Measurements from ENCODE around the gene TCF20.
A peak's percentile ranks its signal among the peaks of the same experiment; 100 is the strongest.

The TCF20 gene

GRCh38 chr22:42282252-42282942 is 11.9 kb upstream of the TCF20 start:
- Histone ChIP-seq H3K27me3 (ENCODE audit: control insufficient read depth, insufficient read depth, low read length, poor library complexity, severe bottlenecking) (peaks cover 67% of the 10 kb centered on the region), H3K9me3 (ENCODE audit: control insufficient read depth, low read length) (no peaks in the 10 kb centered on the region), H3K4me3 (ENCODE audit: insufficient read depth, low read depth, low read length) (peak overlapping the region; percentile 29), H3K27ac (ENCODE audit: insufficient read depth, low read depth, low read length, poor library complexity, severe bottlenecking) (peak overlapping the region; percentile 83), H3K36me3 (ENCODE audit: control insufficient read depth, insufficient read depth, low read length) (no peaks in the 10 kb centered on the region), H3K4me1 (ENCODE audit: control insufficient read depth, insufficient read depth, low read length) (peaks cover 19% of the 10 kb centered on the region)
- 42% methylated on average over 22 of the region's 22 CpGs for whole genome bisulfite sequencing, 2 experiments

- no peaks in the 10 kb centered on the region for H3K36me3 ChIP-seq (ENCODE audit: control insufficient read depth, insufficient read depth, low read length)
- H3K9me3 ChIP-seq (ENCODE audit: control insufficient read depth, low read length) = no peaks in the 10 kb centered on the region
- peaks cover 21% of the 10 kb centered on the region for H3K4me1 ChIP-seq (ENCODE audit: control insufficient read depth, insufficient read depth, low read length)
- 80 to 84% methylated on average over 4 of the region's 4 CpGs for WGBS, 2 experiments
- no peak overlapping the region for H3K27ac ChIP-seq (ENCODE audit: insufficient read depth, low read depth, low read length, poor library complexity, severe bottlenecking)
- H3K27me3 ChIP-seq (ENCODE audit: control insufficient read depth, insufficient read depth, low read length, poor library complexity, severe bottlenecking) = peaks cover 73% of the 10 kb centered on the region
- no peak overlapping the region for H3K4me3 ChIP-seq (ENCODE audit: insufficient read depth, low read depth, low read length)
These were observed 11.3 kb upstream of the TCF20 start for GRCh38 chr22:42281706-42282251.

- Histone ChIP-seq H3K9me3 (ENCODE audit: control insufficient read depth, low read length) (no peaks in the 10 kb centered on the region), H3K36me3 (ENCODE audit: control insufficient read depth, insufficient read depth, low read length) (no peaks in the 10 kb centered on the region), H3K4me1 (ENCODE audit: control insufficient read depth, insufficient read depth, low read length) (peaks cover 26% of the 10 kb centered on the region), H3K27ac (ENCODE audit: insufficient read depth, low read depth, low read length, poor library complexity, severe bottlenecking) (no peak overlapping the region), H3K4me3 (ENCODE audit: insufficient read depth, low read depth, low read length) (no peak overlapping the region), H3K27me3 (ENCODE audit: control insufficient read depth, insufficient read depth, low read length, poor library complexity, severe bottlenecking) (peaks cover 74% of the 10 kb centered on the region)
- WGBS, 2 experiments = 93% methylated on average over 10 of the region's 10 CpGs
These were observed 10.8 kb upstream of the TCF20 start for GRCh38 chr22:42281284-42281683.

GRCh38 chr22:42280836-42281235 is 10.4 kb upstream of the TCF20 start:
- peaks cover 74% of the 10 kb centered on the region for H3K27me3 ChIP-seq (ENCODE audit: control insufficient read depth, insufficient read depth, low read length, poor library complexity, severe bottlenecking)
- peaks cover 30% of the 10 kb centered on the region for H3K4me1 ChIP-seq (ENCODE audit: control insufficient read depth, insufficient read depth, low read length)
- H3K27ac ChIP-seq (ENCODE audit: insufficient read depth, low read depth, low read length, poor library complexity, severe bottlenecking) = no peak overlapping the region
- no peak overlapping the region for H3K4me3 ChIP-seq (ENCODE audit: insufficient read depth, low read depth, low read length)
- no peaks in the 10 kb centered on the region for H3K36me3 ChIP-seq (ENCODE audit: control insufficient read depth, insufficient read depth, low read length)
- H3K9me3 ChIP-seq (ENCODE audit: control insufficient read depth, low read length) = no peaks in the 10 kb centered on the region
- 92 to 93% methylated on average over 5 of the region's 5 CpGs for WGBS, 2 experiments

- H3K4me3 ChIP-seq (ENCODE audit: insufficient read depth, low read depth, low read length) = no peak overlapping the region
- H3K36me3 ChIP-seq (ENCODE audit: control insufficient read depth, insufficient read depth, low read length) = no peaks in the 10 kb centered on the region
- WGBS, 2 experiments = 92% methylated on average over 9 of the region's 9 CpGs
- no peaks in the 10 kb centered on the region for H3K9me3 ChIP-seq (ENCODE audit: control insufficient read depth, low read length)
- H3K4me1 ChIP-seq (ENCODE audit: control insufficient read depth, insufficient read depth, low read length) = peaks cover 37% of the 10 kb centered on the region
- H3K27ac ChIP-seq (ENCODE audit: insufficient read depth, low read depth, low read length, poor library complexity, severe bottlenecking) = no peak overlapping the region
- H3K27me3 ChIP-seq (ENCODE audit: control insufficient read depth, insufficient read depth, low read length, poor library complexity, severe bottlenecking) = peaks cover 72% of the 10 kb centered on the region
These were observed 9.7 kb upstream of the TCF20 start for GRCh38 chr22:42280140-42280539.

- H3K9me3 ChIP-seq (ENCODE audit: control insufficient read depth, low read length) = no peaks in the 10 kb centered on the region
- 93 to 95% methylated on average over 13 of the region's 13 CpGs for WGBS, 2 experiments
- no peaks in the 10 kb centered on the region for H3K36me3 ChIP-seq (ENCODE audit: control insufficient read depth, insufficient read depth, low read length)
- H3K27me3 ChIP-seq (ENCODE audit: control insufficient read depth, insufficient read depth, low read length, poor library complexity, severe bottlenecking) = peaks cover 66% of the 10 kb centered on the region
- peaks cover 38% of the 10 kb centered on the region for H3K4me1 ChIP-seq (ENCODE audit: control insufficient read depth, insufficient read depth, low read length)
- H3K4me3 ChIP-seq (ENCODE audit: insufficient read depth, low read depth, low read length) = no peak overlapping the region
- no peak overlapping the region for H3K27ac ChIP-seq (ENCODE audit: insufficient read depth, low read depth, low read length, poor library complexity, severe bottlenecking)
These were observed 9.1 kb upstream of the TCF20 start for GRCh38 chr22:42279425-42280020.

GRCh38 chr22:42277988-42278776 is 7.7 kb upstream of the TCF20 start:
- H3K9me3 ChIP-seq (ENCODE audit: control insufficient read depth, low read length) = no peaks in the 10 kb centered on the region
- WGBS, 2 experiments = 75 to 76% methylated on average over 21 of the region's 21 CpGs
- H3K27ac ChIP-seq (ENCODE audit: insufficient read depth, low read depth, low read length, poor library complexity, severe bottlenecking) = no peak overlapping the region
- peaks cover 48% of the 10 kb centered on the region for H3K4me1 ChIP-seq (ENCODE audit: control insufficient read depth, insufficient read depth, low read length)
- peaks cover 58% of the 10 kb centered on the region for H3K27me3 ChIP-seq (ENCODE audit: control insufficient read depth, insufficient read depth, low read length, poor library complexity, severe bottlenecking)
- no peak overlapping the region for H3K4me3 ChIP-seq (ENCODE audit: insufficient read depth, low read depth, low read length)
- no peaks in the 10 kb centered on the region for H3K36me3 ChIP-seq (ENCODE audit: control insufficient read depth, insufficient read depth, low read length)

- Histone ChIP-seq H3K27me3 (ENCODE audit: control insufficient read depth, insufficient read depth, low read length, poor library complexity, severe bottlenecking) (peaks cover 56% of the 10 kb centered on the region), H3K4me1 (ENCODE audit: control insufficient read depth, insufficient read depth, low read length) (peaks cover 42% of the 10 kb centered on the region)
- WGBS, 2 experiments = 96% methylated on average over 4 of the region's 4 CpGs
These were observed 6.8 kb upstream of the TCF20 start for GRCh38 chr22:42277232-42277753.

GRCh38 chr22:42275970-42276369 is 5.5 kb upstream of the TCF20 start:
- 0 to 2% methylated on average over 5 of the region's 5 CpGs for WGBS, 2 experiments
- Histone ChIP-seq H3K27me3 (ENCODE audit: control insufficient read depth, insufficient read depth, low read length, poor library complexity, severe bottlenecking) (peaks cover 43% of the 10 kb centered on the region), H3K27ac (ENCODE audit: insufficient read depth, low read depth, low read length, poor library complexity, severe bottlenecking) (no peak overlapping the region), H3K4me3 (ENCODE audit: insufficient read depth, low read depth, low read length) (no peak overlapping the region), H3K4me1 (ENCODE audit: control insufficient read depth, insufficient read depth, low read length) (peaks cover 43% of the 10 kb centered on the region), H3K36me3 (ENCODE audit: control insufficient read depth, insufficient read depth, low read length) (no peaks in the 10 kb centered on the region), H3K9me3 (ENCODE audit: control insufficient read depth, low read length) (no peaks in the 10 kb centered on the region)

More at GRCh38 chr22:42277232-42277753, 6.8 kb upstream of the TCF20 start:
- H3K36me3 ChIP-seq (ENCODE audit: control insufficient read depth, insufficient read depth, low read length) = no peaks in the 10 kb centered on the region
- H3K9me3 ChIP-seq (ENCODE audit: control insufficient read depth, low read length) = no peaks in the 10 kb centered on the region
- no peak overlapping the region for H3K27ac ChIP-seq (ENCODE audit: insufficient read depth, low read depth, low read length, poor library complexity, severe bottlenecking)
- H3K4me3 ChIP-seq (ENCODE audit: insufficient read depth, low read depth, low read length) = no peak overlapping the region

GRCh38 chr22:42275176-42275575 is 4.7 kb upstream of the TCF20 start:
- Histone ChIP-seq H3K36me3 (ENCODE audit: control insufficient read depth, insufficient read depth, low read length) (no peaks in the 10 kb centered on the region), H3K4me3 (ENCODE audit: insufficient read depth, low read depth, low read length) (no peak overlapping the region), H3K9me3 (ENCODE audit: control insufficient read depth, low read length) (no peaks in the 10 kb centered on the region), H3K4me1 (ENCODE audit: control insufficient read depth, insufficient read depth, low read length) (peaks cover 43% of the 10 kb centered on the region), H3K27me3 (ENCODE audit: control insufficient read depth, insufficient read depth, low read length, poor library complexity, severe bottlenecking) (peaks cover 35% of the 10 kb centered on the region), H3K27ac (ENCODE audit: insufficient read depth, low read depth, low read length, poor library complexity, severe bottlenecking) (no peak overlapping the region)
- 77 to 80% methylated on average over 13 of the region's 13 CpGs for WGBS, 2 experiments
